Measurements from ENCODE around the gene RAB6B. TPM values are rescaled to one million over a fixed set of nuclear protein-coding genes. Genes with fewer than 3 reads are reported as not detected.

The RAB6B gene
- total RNA-seq, 1 experiment from 2014 or later = 0.18 TPM

- no peaks in the 10 kb centered on the region for H3K4me1 ChIP-seq (replicated peaks)
- no peaks in the 10 kb centered on the region for H3K36me3 ChIP-seq
- no peaks in the 10 kb centered on the region for H3K9me3 ChIP-seq (replicated peaks)
- no peak overlapping the region for H3K4me3 ChIP-seq
- no peak overlapping the region for H3K27ac ChIP-seq
- no peaks in the 10 kb centered on the region for H3K27me3 ChIP-seq (replicated peaks)
- no peak for DNase-seq (ENCODE audit: low read depth in 1 of 2, low spot score in 2 of 2)
Observed at GRCh38 chr3:133833880-133834620, 61.6 kb downstream of the RAB6B start.

DNA sequence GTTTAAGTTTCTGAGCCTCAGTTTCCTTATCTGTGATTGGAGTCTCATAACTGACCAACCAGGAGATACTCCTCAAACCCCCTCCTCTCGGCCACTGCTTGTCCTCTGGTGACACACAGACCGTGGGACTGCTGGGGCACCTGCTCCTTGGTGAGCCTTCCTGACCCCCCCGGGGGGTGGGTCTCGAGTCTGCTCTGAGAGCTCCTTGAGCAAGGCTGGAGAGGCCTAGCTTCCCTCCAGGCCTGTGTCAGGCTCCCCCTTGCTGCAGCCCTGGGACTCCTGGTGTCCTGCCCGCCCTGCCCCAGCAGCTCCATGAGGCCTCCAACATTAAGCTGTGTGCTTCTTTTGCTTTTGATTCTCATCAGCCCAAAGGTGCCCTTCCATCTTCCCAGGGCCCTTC is 62.4 kb downstream of the RAB6B start:
- no peak overlapping the region for H3K27ac ChIP-seq
- no peak for DNase-seq (ENCODE audit: low read depth in 1 of 2, low spot score in 2 of 2)
- H3K4me3 ChIP-seq = no peak overlapping the region
- no peaks in the 10 kb centered on the region for H3K9me3 ChIP-seq (replicated peaks)
- H3K4me1 ChIP-seq (replicated peaks) = no peaks in the 10 kb centered on the region
- no peaks in the 10 kb centered on the region for H3K27me3 ChIP-seq (replicated peaks)
- H3K36me3 ChIP-seq = no peaks in the 10 kb centered on the region

GRCh38 chr3:133832802-133833144 is 62.9 kb downstream of the RAB6B start:
- DNase-seq (ENCODE audit: low read depth in 1 of 2, low spot score in 2 of 2) = no peak
- Histone ChIP-seq H3K4me3 (no peak overlapping the region), H3K4me1 (replicated peaks) (no peaks in the 10 kb centered on the region), H3K9me3 (replicated peaks) (no peaks in the 10 kb centered on the region), H3K36me3 (no peaks in the 10 kb centered on the region), H3K27me3 (replicated peaks) (no peaks in the 10 kb centered on the region), H3K27ac (no peak overlapping the region)

GRCh38 chr3:133831966-133832801 is 63.5 kb downstream of the RAB6B start:
- no peak for DNase-seq (ENCODE audit: low read depth in 1 of 2, low spot score in 2 of 2)
- no peaks in the 10 kb centered on the region for H3K27me3 ChIP-seq (replicated peaks)
- no peaks in the 10 kb centered on the region for H3K4me1 ChIP-seq (replicated peaks)
- no peak overlapping the region for H3K27ac ChIP-seq
- no peak overlapping the region for H3K4me3 ChIP-seq
- H3K9me3 ChIP-seq (replicated peaks) = no peaks in the 10 kb centered on the region
- H3K36me3 ChIP-seq = no peaks in the 10 kb centered on the region

DNA sequence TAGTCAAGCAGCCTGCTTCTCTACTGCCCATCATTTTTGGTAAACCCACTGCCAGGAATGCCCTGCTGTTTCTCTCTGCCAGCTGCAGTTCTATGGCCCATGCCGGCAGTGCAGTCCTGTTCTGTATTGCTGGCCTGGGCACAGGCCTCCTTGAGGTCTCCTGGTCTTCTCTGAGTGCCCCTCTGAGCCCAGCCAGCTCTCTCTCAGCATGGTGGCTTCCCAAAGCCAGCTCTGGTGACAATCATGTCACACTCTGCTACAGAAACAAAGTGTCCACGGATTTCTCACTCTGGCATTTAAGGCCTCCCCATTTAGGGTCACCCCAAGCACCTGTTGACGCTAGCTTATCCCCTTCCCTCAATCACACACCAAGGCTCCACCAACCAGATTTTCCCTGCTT is 65.6 kb downstream of the RAB6B start:
- H3K27me3 ChIP-seq (replicated peaks) = no peaks in the 10 kb centered on the region
- no peaks in the 10 kb centered on the region for H3K4me1 ChIP-seq (replicated peaks)
- H3K4me3 ChIP-seq = no peak overlapping the region
- DNase-seq (ENCODE audit: low read depth in 1 of 2, low spot score in 2 of 2) = no peak
- H3K36me3 ChIP-seq = no peaks in the 10 kb centered on the region
- H3K27ac ChIP-seq = no peak overlapping the region
- no peaks in the 10 kb centered on the region for H3K9me3 ChIP-seq (replicated peaks)

DNA sequence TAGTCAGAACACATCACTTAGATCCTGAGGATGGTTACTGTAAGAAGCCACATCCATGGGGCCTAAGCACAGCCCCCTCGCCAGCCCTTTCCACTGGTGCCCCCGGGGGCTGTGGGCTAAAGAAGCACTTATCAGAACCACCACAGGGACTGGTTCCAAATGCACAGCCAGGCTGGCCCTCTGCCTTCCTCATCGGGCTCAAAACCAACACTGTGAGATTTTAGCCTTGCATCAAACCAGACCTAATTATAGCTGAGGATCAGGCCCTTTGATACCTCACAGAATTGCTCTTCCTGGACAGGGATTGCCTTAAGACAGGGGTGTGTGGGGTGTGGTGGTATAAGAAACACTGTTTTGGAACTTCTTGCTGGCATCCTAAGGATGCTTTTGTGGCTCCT is 66.4 kb downstream of the RAB6B start:
- no peaks in the 10 kb centered on the region for H3K27me3 ChIP-seq (replicated peaks)
- no peaks in the 10 kb centered on the region for H3K36me3 ChIP-seq
- no peak overlapping the region for H3K27ac ChIP-seq
- no peak for DNase-seq (ENCODE audit: low read depth in 1 of 2, low spot score in 2 of 2)
- no peaks in the 10 kb centered on the region for H3K4me1 ChIP-seq (replicated peaks)
- H3K4me3 ChIP-seq = no peak overlapping the region
- H3K9me3 ChIP-seq (replicated peaks) = no peaks in the 10 kb centered on the region

GRCh38 chr3:133828576-133829309 is 66.9 kb downstream of the RAB6B start:
- Histone ChIP-seq H3K36me3 (no peaks in the 10 kb centered on the region), H3K27me3 (replicated peaks) (no peaks in the 10 kb centered on the region), H3K4me1 (replicated peaks) (no peaks in the 10 kb centered on the region), H3K9me3 (replicated peaks) (no peaks in the 10 kb centered on the region), H3K4me3 (no peak overlapping the region), H3K27ac (no peak overlapping the region)
- no peak for DNase-seq (ENCODE audit: low read depth in 1 of 2, low spot score in 2 of 2)

DNA sequence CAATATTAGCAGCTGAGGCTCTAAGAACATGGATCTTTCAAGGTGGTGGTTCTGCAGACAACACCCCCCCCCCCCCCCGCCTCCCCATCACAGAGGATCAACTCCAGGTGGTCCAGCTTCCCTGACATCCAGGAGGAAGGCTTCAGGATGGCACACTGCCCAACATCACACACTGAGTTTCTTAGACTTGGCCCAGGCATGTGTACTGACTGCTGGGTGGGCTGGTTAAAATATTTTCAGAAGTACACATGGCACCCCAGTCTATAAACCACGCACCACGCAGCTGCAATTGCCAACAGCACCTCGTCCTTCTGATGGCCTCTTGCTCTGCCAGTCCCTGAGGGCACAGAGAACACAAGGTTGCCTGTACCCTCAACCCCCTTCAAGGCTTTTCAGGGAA is 68.0 kb downstream of the RAB6B start:
- Histone ChIP-seq H3K4me3 (no peak overlapping the region), H3K36me3 (peaks cover 4% of the 10 kb centered on the region; the same call in 1 of the 2 replicates), H3K27ac (no peak overlapping the region), H3K9me3 (replicated peaks) (no peaks in the 10 kb centered on the region), H3K4me1 (replicated peaks) (no peaks in the 10 kb centered on the region), H3K27me3 (replicated peaks) (no peaks in the 10 kb centered on the region)
- no peak for DNase-seq (ENCODE audit: low read depth in 1 of 2, low spot score in 2 of 2)

GRCh38 chr3:133827136-133827535 is 68.5 kb downstream of the RAB6B start:
- H3K36me3 ChIP-seq = peaks cover 9% of the 10 kb centered on the region
- H3K27me3 ChIP-seq (replicated peaks) = no peaks in the 10 kb centered on the region
- no peaks in the 10 kb centered on the region for H3K9me3 ChIP-seq (replicated peaks)
- no peak overlapping the region for H3K4me3 ChIP-seq
- no peak overlapping the region for H3K27ac ChIP-seq
- DNase-seq (ENCODE audit: low read depth in 1 of 2, low spot score in 2 of 2) = no peak
- H3K4me1 ChIP-seq (replicated peaks) = no peaks in the 10 kb centered on the region

DNA sequence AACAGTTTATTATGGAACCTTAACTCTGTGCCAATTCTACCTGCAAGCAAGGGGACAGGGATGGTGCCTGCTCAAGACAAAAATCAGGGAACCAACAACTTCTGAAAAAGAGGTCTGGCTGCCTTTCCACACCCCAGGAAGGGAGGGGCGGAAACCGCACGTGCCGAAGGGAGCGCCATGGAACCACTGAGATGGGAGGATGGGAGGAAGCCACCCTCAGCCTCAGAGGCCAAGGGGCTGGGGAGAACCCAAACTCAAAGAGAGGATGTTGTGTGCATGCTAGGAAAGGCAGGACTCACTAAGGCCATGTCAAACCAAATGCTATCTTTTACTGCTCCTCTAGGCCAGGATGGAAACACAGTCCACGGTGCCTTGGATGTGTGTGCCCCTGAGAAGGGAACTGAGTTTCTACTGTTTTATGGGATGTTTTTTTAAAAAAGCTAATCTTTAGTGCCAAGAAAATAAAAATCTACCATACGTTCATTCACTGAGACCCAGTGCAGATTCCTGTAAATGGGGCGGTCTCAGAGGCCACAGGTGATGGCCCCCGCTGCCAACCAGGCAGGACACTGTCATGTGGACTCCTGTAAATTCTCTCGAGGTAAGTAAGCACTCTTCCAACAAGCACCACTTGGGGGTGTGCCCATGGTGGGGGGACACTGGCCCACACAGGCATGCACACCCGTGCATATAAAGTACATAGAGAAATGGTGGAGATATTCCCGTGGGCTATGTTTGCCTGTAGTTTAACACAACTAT is 69.5 kb downstream of the RAB6B start:
- peaks cover 19% of the 10 kb centered on the region for H3K36me3 ChIP-seq
- no peak overlapping the region for H3K4me3 ChIP-seq
- H3K27ac ChIP-seq = no peak overlapping the region
- no peak for DNase-seq (ENCODE audit: low read depth in 1 of 2, low spot score in 2 of 2)
- no peaks in the 10 kb centered on the region for H3K9me3 ChIP-seq (replicated peaks)
- peaks cover 7% of the 10 kb centered on the region for H3K4me1 ChIP-seq (replicated peaks)
- no peaks in the 10 kb centered on the region for H3K27me3 ChIP-seq (replicated peaks)

GRCh38 chr3:133824961-133825485 is 70.7 kb downstream of the RAB6B start:
- H3K4me3 ChIP-seq = no peak overlapping the region
- no peak overlapping the region for H3K27ac ChIP-seq
- no peaks in the 10 kb centered on the region for H3K27me3 ChIP-seq (replicated peaks)
- no peaks in the 10 kb centered on the region for H3K9me3 ChIP-seq (replicated peaks)
- peaks cover 30% of the 10 kb centered on the region for H3K36me3 ChIP-seq
- DNase-seq (ENCODE audit: low read depth in 1 of 2, low spot score in 2 of 2) = no peak
- H3K4me1 ChIP-seq (replicated peaks) = peaks cover 7% of the 10 kb centered on the region

GRCh38 chr3:133821767-133822638 is 73.7 kb downstream of the RAB6B start:
- H3K9me3 ChIP-seq (replicated peaks) = no peaks in the 10 kb centered on the region
- peaks cover 55% of the 10 kb centered on the region for H3K36me3 ChIP-seq
- H3K27me3 ChIP-seq (replicated peaks) = no peaks in the 10 kb centered on the region
- peak; percentile 45 to 77 for DNase-seq (ENCODE audit: low read depth in 1 of 2, low spot score in 2 of 2)
- no peak overlapping the region for H3K4me3 ChIP-seq
- H3K4me1 ChIP-seq (replicated peaks) = peaks cover 7% of the 10 kb centered on the region
- H3K27ac ChIP-seq = no peak overlapping the region
